ENCODE results near the gene MINDY4.

GRCh38 chr7:30812676-30813075 is 41.5 kb downstream of the MINDY4 start:
- TF ChIP-seq POLR2A (IDR thresholded peaks at IDR 0.05) = no peak
- TF ChIP-seq, protein P1, sequence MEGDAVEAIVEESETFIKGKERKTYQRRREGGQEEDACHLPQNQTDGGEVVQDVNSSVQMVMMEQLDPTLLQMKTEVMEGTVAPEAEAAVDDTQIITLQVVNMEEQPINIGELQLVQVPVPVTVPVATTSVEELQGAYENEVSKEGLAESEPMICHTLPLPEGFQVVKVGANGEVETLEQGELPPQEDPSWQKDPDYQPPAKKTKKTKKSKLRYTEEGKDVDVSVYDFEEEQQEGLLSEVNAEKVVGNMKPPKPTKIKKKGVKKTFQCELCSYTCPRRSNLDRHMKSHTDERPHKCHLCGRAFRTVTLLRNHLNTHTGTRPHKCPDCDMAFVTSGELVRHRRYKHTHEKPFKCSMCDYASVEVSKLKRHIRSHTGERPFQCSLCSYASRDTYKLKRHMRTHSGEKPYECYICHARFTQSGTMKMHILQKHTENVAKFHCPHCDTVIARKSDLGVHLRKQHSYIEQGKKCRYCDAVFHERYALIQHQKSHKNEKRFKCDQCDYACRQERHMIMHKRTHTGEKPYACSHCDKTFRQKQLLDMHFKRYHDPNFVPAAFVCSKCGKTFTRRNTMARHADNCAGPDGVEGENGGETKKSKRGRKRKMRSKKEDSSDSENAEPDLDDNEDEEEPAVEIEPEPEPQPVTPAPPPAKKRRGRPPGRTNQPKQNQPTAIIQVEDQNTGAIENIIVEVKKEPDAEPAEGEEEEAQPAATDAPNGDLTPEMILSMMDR (IDR thresholded peaks at IDR 0.05) = no peak
- TF ChIP-seq EP300 (IDR thresholded peaks at IDR 0.05) = no peak
